A673 (cell line): ENCODE results near the gene MYOZ3. TPM values are rescaled to one million over a fixed set of nuclear protein-coding genes. Genes with fewer than 3 reads are reported as not detected.

ENCODE experiments used
- BruUV-seq: library from RNA; stranded (reverse); fragments of 400-500 nt; replicated peaks from 2 replicates; lab custom pipeline; 2021; lab: Mats Ljungman, UMichigan
- CTCF ChIA-PET: fragments of 300-600 bp; sonication (Branson Sonifier 250); formaldehyde crosslinking; loops from one replicate; lab custom pipeline; 2022; ENCODE audit warnings: antibody characterized with exemption; lab: Charles Lee
- POLR2A ChIA-PET: fragments of 300-600 bp; sonication (Branson Sonifier 250); formaldehyde crosslinking; loops from one replicate; lab custom pipeline; 2022; ENCODE audit warnings: antibody characterized with exemption; ENCODE audit not compliant: low non-redundant PET; lab: Charles Lee
- DNase-seq: peaks from one replicate; pipeline ENCODE4 v3.0.0-alpha.2; 2015; ENCODE audit warnings: low spot score
- H3K27ac ChIP-seq: fragments of 200-600 bp; sonication (generic); 2 replicates; pipeline ENCODE4 v1.5.1; 2016; ENCODE audit warnings: mixed run types, low read depth, mild to moderate bottlenecking, mixed read lengths, antibody characterized with exemption, low read length; ENCODE audit not compliant: poor library complexity, severe bottlenecking
- H3K27me3 ChIP-seq: fragments of 200-600 bp; sonication (generic); replicated peaks from 2 replicates; pipeline ENCODE4 v1.6.1; 2017; ENCODE audit warnings: mixed run types, low read depth, mild to moderate bottlenecking, mixed read lengths, antibody characterized with exemption, low read length; ENCODE audit not compliant: insufficient read depth, poor library complexity
- H3K36me3 ChIP-seq: fragments of 200-600 bp; sonication (generic); 2 replicates; pipeline ENCODE4 v1.6.1; 2016; ENCODE audit warnings: mixed run types, mild to moderate bottlenecking, mixed read lengths, antibody characterized with exemption, low read length; ENCODE audit not compliant: insufficient read depth, poor library complexity, severe bottlenecking
- H3K4me1 ChIP-seq: fragments of 200-600 bp; sonication (generic); 2 replicates; pipeline ENCODE4 v1.6.1; 2017; ENCODE audit warnings: mixed run types, mild to moderate bottlenecking, mixed read lengths, antibody characterized with exemption, low read length; ENCODE audit not compliant: insufficient read depth, poor library complexity, severe bottlenecking
- H3K4me3 ChIP-seq: fragments of 200-600 bp; sonication (generic); 2 replicates; pipeline ENCODE4 v1.5.1; 2016; ENCODE audit warnings: low read depth, mixed run types, mild to moderate bottlenecking, mixed read lengths, low read length; ENCODE audit not compliant: poor library complexity, severe bottlenecking
- H3K9me3 ChIP-seq: fragments of 200-600 bp; sonication (generic); 2 replicates; pipeline ENCODE4 v1.6.1; 2016; ENCODE audit warnings: mixed run types, low read depth, mild to moderate bottlenecking, mixed read lengths, antibody characterized with exemption, low read length; ENCODE audit not compliant: poor library complexity, severe bottlenecking
- CTCF ChIP-seq: fragments of 300-800, 200-600 bp; sonication (generic); conservative IDR thresholded peaks from 2 replicates; pipeline ENCODE4 v1.5.1; 2017; ENCODE audit warnings: low read depth, mild to moderate bottlenecking, antibody characterized with exemption, low read length, moderate library complexity, mixed read lengths
- EZH2 ChIP-seq: fragments of 200-600 bp; sonication (generic); IDR thresholded peaks from 2 replicates; pipeline ENCODE4 v1.6.1; 2017; ENCODE audit warnings: borderline replicate concordance, low read depth, mild to moderate bottlenecking, mixed read lengths, antibody characterized with exemption, low read length; ENCODE audit not compliant: poor library complexity, severe bottlenecking
- intact Hi-C: fragments of 100-400 bp; cut with micrococcal nuclease; formaldehyde crosslinking; loops from one replicate; pipeline ENCODE4 v1.10.0; 2022; ENCODE audit not compliant: unreplicated experiment
- total RNA-seq: library from RNA; stranded (reverse); gene quantifications from 2 replicates; pipeline ENCODE4 v1.2.3, GENCODE V29; 2021

MYOZ3 gene
- total RNA-seq, 1 experiment from 2014 or later: 2.4 TPM

- Histone ChIP-seq H3K4me1 (no peaks in the 10 kb centered on the region), H3K27ac (no peak overlapping the region), H3K27me3 (no peaks in the 10 kb centered on the region), H3K36me3 (peaks cover 72% of the 10 kb centered on the region), H3K4me3 (no peak overlapping the region), H3K9me3 (no peaks in the 10 kb centered on the region)
- ChIA-PET POLR2A (interaction anchor here (0.7 kb wide), 1 partner anchor 9 kb away, joined by 4 read pairs; the partner anchor contains the start of gene RBM22), CTCF (no interaction called here)
- BruUV-seq: no TSS peak
- DNase-seq: no peak
- intact Hi-C loops: no loop called here
- TF ChIP-seq EZH2 (no peak), CTCF (no peak)
Observed at GRCh38 chr5:150692276-150692675, 31.2 kb downstream of the MYOZ3 start.

GRCh38 chr5:150694612-150695011, 33.6 kb downstream of the MYOZ3 start:
- H3K27ac ChIP-seq: no peak overlapping the region
- H3K4me1 ChIP-seq: peaks cover 4% of the 10 kb centered on the region
- no peaks in the 10 kb centered on the region for H3K9me3 ChIP-seq
- CTCF ChIA-PET: no interaction called here
- POLR2A ChIA-PET: no interaction called here
- TF ChIP-seq CTCF (no peak), EZH2 (no peak)
- intact Hi-C loops: no loop called here
- H3K4me3 ChIP-seq: no peak overlapping the region
- H3K27me3 ChIP-seq: no peaks in the 10 kb centered on the region
- peaks cover 90% of the 10 kb centered on the region for H3K36me3 ChIP-seq
- BruUV-seq: no TSS peak
- no peak for DNase-seq

- POLR2A ChIA-PET: no interaction called here
- intact Hi-C loops: loop anchor here (2.0 to 10.0 kb wide), 2 partner anchors 137 to 245 kb away; no protein-coding TSS in a partner anchor
- peaks cover 14% of the 10 kb centered on the region for H3K4me1 ChIP-seq
- H3K27ac ChIP-seq: peak overlapping the region; percentile 92
- H3K9me3 ChIP-seq: no peaks in the 10 kb centered on the region
- no peak for DNase-seq
- CTCF ChIA-PET: interaction anchor here (1.5 kb wide), 1 partner anchor 146 kb away, joined by 5 read pairs; the partner anchor contains the start of gene IRGM
- BruUV-seq: no TSS peak
- peak overlapping the region; percentile 83 for H3K4me3 ChIP-seq
- TF ChIP-seq CTCF: no peak
- no peak for TF ChIP-seq EZH2
- peaks cover 39% of the 10 kb centered on the region for H3K36me3 ChIP-seq
- H3K27me3 ChIP-seq: no peaks in the 10 kb centered on the region
Observed at GRCh38 chr5:150700246-150700593, 39.2 kb downstream of the MYOZ3 start.
